Stomach smooth muscle (tissue), 2 donors: ENCODE results near the gene DPYD.

Experiments used
- H3K27ac ChIP-seq: one replicate; pipeline ENCODE4 v1.7.0; 2013; ENCODE audit warnings: mild to moderate bottlenecking, low read length, inconsistent platforms
- H3K27me3 ChIP-seq, 2 donors: one replicate each; pipeline ENCODE4 v1.7.0; 2013; ENCODE audit warnings: low read length in 2 of 2; ENCODE audit not compliant: insufficient read depth in 2 of 2, control insufficient read depth in 1 of 2
- H3K36me3 ChIP-seq, 2 donors: one replicate each; pipeline ENCODE4 v1.7.0; 2013; ENCODE audit warnings: low read length in 2 of 2; ENCODE audit not compliant: control insufficient read depth in 2 of 2, insufficient read depth in 2 of 2
- H3K4me1 ChIP-seq: one replicate; pipeline ENCODE4 v1.7.0; 2013; ENCODE audit warnings: low read length; ENCODE audit not compliant: control insufficient read depth, insufficient read depth
- H3K4me3 ChIP-seq, 2 donors: one replicate each; pipeline ENCODE4 v1.7.0; 2013; ENCODE audit warnings: low read length in 2 of 2
- H3K9ac ChIP-seq, 2 donors: one replicate each; pipeline ENCODE4 v1.7.0; 2013; ENCODE audit warnings: low read length in 2 of 2, mild to moderate bottlenecking in 1 of 2
- H3K9me3 ChIP-seq, 2 donors: one replicate each; pipeline ENCODE4 v1.7.0; 2013; ENCODE audit warnings: low read length in 2 of 2; ENCODE audit not compliant: control insufficient read depth in 2 of 2
- donor health status: healthy.
- donor health status: Pancreatic carcinoma.

The DPYD gene

DNA sequence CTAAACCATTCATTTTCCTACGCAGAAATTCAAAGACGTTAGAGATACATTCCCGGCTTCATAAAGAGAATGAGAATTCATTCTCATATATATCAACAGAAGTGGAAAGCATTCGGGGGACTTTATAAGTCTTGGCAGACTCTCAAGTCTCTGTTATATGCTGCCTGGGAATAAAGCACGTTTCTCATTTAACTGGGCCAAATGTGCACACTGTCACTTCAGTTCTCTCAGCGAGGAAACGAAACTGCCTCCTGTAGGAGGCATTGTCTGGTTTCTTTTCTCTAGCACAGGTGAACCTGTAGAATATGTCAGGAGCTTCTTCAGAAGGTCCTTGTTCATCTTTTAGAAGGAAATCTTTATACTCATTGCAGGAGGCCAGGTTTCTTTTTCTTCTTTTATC, 831.7 kb downstream of the DPYD start:
- Histone ChIP-seq H3K9me3 (no peaks in the 10 kb centered on the region), H3K27me3 (no peaks in the 10 kb centered on the region), H3K27ac (no peak overlapping the region), H3K4me3 (no peak overlapping the region), H3K36me3 (no peaks in the 10 kb centered on the region), H3K9ac (no peak overlapping the region), H3K4me1 (peaks cover 3% of the 10 kb centered on the region)

DNA sequence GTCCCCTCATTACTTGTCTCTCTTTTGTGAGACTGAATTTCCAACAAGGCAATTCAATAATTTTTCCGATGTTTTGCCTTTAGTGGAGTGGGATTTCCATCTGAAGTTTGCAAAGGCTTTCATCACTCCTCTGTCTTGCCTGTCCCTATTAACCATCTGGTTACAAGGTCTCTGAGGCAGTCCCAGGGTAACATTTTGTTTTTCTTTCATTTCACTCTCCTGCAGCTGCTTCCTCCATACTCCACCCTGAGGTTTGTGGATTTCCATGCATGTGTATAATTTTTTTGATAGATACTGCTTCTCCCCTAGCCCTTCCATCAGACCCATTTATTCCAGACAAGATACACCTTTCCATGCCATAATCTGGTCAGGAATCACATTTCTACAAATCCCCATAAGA, 832.4 kb downstream of the DPYD start:
- Histone ChIP-seq H3K36me3 (no peaks in the 10 kb centered on the region), H3K27ac (no peak overlapping the region), H3K4me1 (peaks cover 3% of the 10 kb centered on the region), H3K27me3 (no peaks in the 10 kb centered on the region), H3K9ac (no peak overlapping the region), H3K9me3 (no peaks in the 10 kb centered on the region), H3K4me3 (no peak overlapping the region)

DNA sequence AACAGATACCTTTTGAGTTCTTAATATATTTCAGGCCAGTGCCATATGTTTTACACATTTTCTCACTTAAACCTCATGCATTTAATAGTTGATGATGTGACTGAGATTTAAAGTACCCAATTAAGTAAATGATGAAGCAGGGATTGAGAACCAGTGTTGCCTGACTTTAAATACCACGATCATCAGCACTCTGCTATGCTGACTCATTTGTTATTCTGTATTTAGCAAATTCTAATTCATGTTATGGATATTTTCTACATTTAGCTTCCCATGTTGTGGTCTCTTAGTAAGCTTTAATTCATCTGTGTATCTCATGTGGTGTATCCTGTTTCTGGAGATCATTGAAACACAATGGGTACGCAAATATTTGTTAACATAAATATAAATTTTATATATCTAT, 836.3 kb downstream of the DPYD start:
- H3K9me3 ChIP-seq: no peaks in the 10 kb centered on the region
- H3K36me3 ChIP-seq: no peaks in the 10 kb centered on the region
- no peaks in the 10 kb centered on the region for H3K27me3 ChIP-seq
- H3K9ac ChIP-seq: no peak overlapping the region
- no peak overlapping the region for H3K4me3 ChIP-seq
- H3K4me1 ChIP-seq: no peaks in the 10 kb centered on the region
- H3K27ac ChIP-seq: no peak overlapping the region

DNA sequence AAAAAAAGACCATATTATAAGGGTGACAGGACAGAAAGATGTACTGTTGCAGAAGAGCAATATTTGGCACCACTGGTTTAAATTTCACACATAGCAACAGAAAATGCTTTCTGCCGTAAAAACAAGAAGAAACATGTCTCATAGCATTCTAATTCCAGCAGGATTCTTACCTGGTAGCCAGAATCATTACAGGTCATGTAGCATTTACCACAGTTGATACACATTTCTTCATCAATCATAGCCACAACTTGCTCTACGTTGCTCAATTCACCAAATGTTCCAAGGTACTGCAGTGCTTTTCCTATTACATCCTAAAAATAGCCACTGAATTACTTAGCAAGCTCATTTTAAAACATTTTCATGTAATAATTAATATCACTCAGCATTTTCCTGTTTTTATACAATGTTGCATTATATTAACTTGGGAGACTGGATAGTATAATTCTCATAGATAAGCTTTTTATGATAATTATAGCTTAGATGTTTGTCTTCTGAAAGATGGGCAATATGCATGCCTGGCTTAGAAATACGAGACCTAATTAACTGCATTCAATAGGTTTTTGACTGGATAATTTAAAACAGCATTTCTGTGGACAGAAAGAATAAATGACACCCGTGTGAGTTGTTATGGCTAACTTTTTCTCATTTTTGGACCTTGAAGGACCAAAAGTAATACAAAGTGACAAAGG, 838.5 kb downstream of the DPYD start:
- Histone ChIP-seq H3K36me3 (no peaks in the 10 kb centered on the region), H3K4me1 (no peaks in the 10 kb centered on the region), H3K27me3 (no peaks in the 10 kb centered on the region), H3K9ac (no peak overlapping the region), H3K9me3 (no peaks in the 10 kb centered on the region), H3K4me3 (no peak overlapping the region), H3K27ac (no peak overlapping the region)

DNA sequence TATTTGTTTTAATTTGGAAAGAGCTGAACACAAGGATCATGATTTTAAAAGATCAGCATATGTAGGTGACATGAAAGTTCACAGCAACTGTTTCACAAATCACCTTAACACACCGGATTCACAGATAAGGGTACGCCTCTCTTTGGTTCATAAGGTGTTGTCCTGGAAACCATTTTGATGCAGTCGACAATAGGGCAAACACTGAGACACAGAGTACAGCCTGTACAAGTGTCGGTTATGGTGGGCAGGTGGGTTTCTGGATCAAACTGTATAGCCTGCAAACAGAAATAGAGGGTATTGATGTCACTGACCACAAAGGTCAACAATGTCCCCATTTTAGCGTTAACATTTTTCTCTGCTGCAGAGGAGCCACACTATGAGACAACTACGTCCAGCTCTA, 842.0 kb downstream of the DPYD start:
- no peaks in the 10 kb centered on the region for H3K9me3 ChIP-seq
- no peak overlapping the region for H3K9ac ChIP-seq
- no peaks in the 10 kb centered on the region for H3K4me1 ChIP-seq
- peaks cover 0 to 2% of the 10 kb centered on the region in 2 donors for H3K36me3 ChIP-seq
- H3K27me3 ChIP-seq: no peaks in the 10 kb centered on the region
- H3K4me3 ChIP-seq: no peak overlapping the region
- no peak overlapping the region for H3K27ac ChIP-seq

DNA sequence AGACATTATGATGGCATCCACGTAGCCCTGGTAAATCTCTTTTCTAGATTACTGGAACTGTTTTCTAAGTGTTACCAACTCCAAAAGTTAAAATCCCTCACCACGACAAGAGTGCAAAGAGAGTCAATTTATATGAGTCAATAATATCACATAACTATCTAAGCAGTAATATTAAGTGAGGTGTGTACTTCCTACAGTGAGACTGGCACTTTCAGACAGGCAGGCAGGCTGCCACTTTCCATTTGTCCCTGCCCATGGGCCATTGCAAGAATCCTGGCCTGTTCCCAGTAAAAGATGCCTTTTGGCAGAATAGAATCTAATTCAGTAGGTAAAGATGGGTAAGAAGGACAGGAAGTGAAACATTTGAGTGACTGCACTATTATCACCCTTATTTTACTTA, 843.6 kb downstream of the DPYD start:
- H3K9ac ChIP-seq: no peak overlapping the region
- no peak overlapping the region for H3K4me3 ChIP-seq
- H3K4me1 ChIP-seq: no peaks in the 10 kb centered on the region
- H3K27me3 ChIP-seq: no peaks in the 10 kb centered on the region
- H3K27ac ChIP-seq: no peak overlapping the region
- peaks cover 0 to 2% of the 10 kb centered on the region in 2 donors for H3K36me3 ChIP-seq
- H3K9me3 ChIP-seq: no peaks in the 10 kb centered on the region

DNA sequence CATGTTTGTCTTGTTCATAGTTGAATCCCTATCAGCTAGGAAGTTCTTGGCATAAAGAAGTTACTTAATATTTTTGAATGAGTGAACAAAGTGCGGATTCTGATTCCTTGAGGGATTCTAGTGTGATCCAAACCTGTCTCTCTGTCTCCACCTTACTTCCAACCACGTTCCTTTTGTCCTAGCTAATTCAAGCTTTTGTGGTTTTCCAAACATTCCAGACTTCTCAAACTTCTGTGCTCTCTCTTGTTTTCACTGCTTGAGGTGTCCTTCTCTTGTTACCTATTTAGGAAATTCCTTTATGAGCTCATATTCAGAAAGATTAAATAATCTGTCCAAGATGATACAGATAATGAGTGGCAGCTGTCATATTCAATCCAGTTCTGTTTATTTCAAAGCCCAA, 846.1 kb downstream of the DPYD start:
- no peaks in the 10 kb centered on the region for H3K9me3 ChIP-seq
- no peaks in the 10 kb centered on the region for H3K27me3 ChIP-seq
- no peaks in the 10 kb centered on the region for H3K4me1 ChIP-seq
- H3K9ac ChIP-seq: no peak overlapping the region
- peaks cover 0 to 2% of the 10 kb centered on the region in 2 donors for H3K36me3 ChIP-seq
- no peak overlapping the region for H3K4me3 ChIP-seq
- H3K27ac ChIP-seq: no peak overlapping the region

DNA sequence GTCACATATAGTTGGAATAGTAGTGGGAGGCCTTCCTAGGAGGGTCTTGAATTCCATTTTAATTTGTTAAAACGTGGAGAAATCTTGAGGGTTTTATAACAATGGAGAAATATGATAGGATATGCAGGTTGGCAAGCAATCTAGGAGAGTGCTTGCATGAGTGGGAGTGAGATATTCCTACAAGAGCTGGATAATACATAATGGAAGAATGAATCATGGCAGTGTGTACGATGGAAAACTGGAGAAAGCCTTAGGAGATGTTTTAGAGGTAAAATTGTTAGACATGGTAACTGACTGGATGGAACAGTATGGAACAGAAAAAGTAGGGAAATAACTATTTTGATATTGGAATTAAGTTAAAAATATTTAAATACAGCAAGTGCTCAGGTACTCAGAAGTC, 846.9 kb downstream of the DPYD start:
- Histone ChIP-seq H3K4me3 (no peak overlapping the region), H3K9me3 (no peaks in the 10 kb centered on the region), H3K36me3 (peaks cover 0 to 2% of the 10 kb centered on the region in 2 donors), H3K27me3 (no peaks in the 10 kb centered on the region), H3K27ac (no peak overlapping the region), H3K9ac (no peak overlapping the region), H3K4me1 (no peaks in the 10 kb centered on the region)

DNA sequence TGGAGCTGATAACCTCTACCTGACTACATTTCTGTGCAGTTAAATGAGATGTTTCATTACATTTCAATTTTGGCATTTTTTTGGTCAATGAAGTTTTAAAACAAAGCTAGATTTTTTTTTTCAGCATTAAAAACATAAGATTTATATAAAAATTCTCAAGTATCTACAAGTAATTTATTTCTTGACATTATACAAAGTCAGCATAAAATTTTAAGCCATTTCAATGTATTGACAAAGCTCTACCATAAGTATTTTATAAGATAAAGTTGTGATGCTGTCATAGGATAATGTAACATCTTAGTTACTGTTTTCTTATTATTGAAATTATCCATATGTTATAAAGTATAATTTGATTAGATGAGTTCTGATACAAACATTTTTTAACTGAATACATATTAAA, 847.7 kb downstream of the DPYD start:
- no peaks in the 10 kb centered on the region for H3K27me3 ChIP-seq
- H3K9ac ChIP-seq: no peak overlapping the region
- H3K9me3 ChIP-seq: no peaks in the 10 kb centered on the region
- H3K4me3 ChIP-seq: no peak overlapping the region
- peaks cover 0 to 2% of the 10 kb centered on the region in 2 donors for H3K36me3 ChIP-seq
- no peaks in the 10 kb centered on the region for H3K4me1 ChIP-seq
- H3K27ac ChIP-seq: no peak overlapping the region

DNA sequence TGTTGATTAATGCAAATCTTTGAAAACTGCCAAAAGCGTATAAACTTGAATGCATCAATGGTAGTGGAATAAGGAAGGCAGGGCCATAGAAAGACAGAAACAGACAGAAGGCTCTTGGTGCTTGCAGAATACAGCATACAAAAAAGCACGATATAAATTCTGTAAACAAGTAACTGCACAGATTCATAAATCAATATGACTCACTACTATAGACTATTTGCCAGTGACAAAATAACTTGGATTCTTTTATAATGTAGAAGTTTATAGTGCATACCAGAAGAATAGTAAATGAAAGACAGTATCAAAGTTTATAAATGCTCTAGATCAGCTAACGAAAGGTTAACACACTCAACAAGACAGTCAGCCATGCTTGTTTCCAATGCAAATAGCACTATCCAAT, 849.7 kb downstream of the DPYD start:
- no peak overlapping the region for H3K9ac ChIP-seq
- H3K4me3 ChIP-seq: no peak overlapping the region
- no peaks in the 10 kb centered on the region for H3K27me3 ChIP-seq
- peaks cover 0 to 2% of the 10 kb centered on the region in 2 donors for H3K36me3 ChIP-seq
- no peaks in the 10 kb centered on the region for H3K4me1 ChIP-seq
- H3K27ac ChIP-seq: no peak overlapping the region
- peaks cover 0 to 1% of the 10 kb centered on the region in 2 donors for H3K9me3 ChIP-seq

DNA sequence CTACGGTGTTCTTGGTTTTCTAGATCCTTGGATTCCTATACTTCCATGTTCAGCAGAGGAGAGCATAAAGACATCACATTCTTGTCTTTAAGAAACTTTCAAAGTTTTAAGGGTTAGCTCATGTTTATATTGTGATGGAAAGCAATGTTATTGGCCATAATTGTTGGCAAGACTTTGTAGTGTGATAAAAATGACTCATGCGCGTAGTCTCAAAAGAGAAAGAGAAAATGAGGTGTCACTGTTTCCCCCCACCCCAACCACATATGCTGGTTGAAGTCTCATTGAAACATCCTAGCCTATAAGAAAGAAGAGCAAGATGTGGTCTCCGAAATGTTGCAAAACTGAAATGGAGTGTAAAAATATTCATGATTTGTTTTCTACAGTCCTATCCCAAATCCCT, 850.5 kb downstream of the DPYD start:
- Histone ChIP-seq H3K9ac (no peak overlapping the region), H3K4me3 (no peak overlapping the region), H3K9me3 (peaks cover 0 to 3% of the 10 kb centered on the region in 2 donors), H3K27me3 (no peaks in the 10 kb centered on the region), H3K27ac (no peak overlapping the region), H3K36me3 (peaks cover 0 to under 1% of the 10 kb centered on the region in 2 donors), H3K4me1 (no peaks in the 10 kb centered on the region)
